HG03571 (cell line): ENCODE results near the gene PDCD1LG2.
"Not testable (repeated sequence)": the region's sequence is repeated elsewhere in the genome, so short reads cannot be mapped to it uniquely, and the experiment has no call there.

Source experiments
- ATAC-seq: cut with Tn5 transposase; IDR thresholded peaks from one replicate; pipeline ENCODE4 v1.9.1; 2021; ENCODE audit not compliant: unreplicated experiment

Gene PDCD1LG2

DNA sequence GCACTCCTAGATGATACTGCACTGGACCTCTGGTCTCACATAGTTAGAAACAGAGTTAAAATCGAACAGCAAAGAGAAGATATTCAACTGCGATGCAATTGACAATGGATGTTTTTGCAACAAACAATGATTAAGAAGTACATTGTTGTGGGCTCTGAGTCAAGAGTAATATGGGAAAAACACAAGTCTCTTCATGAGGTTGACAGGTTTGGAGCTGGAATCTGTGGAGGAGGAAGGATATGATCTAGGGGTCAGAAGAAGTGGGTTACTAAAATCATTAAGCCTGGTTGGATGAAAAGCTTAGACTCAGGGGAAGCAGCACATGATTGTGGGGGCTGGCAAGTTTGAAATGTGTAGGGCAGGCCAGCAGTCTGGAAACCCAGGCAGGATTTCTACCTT, 53.1 kb downstream of the PDCD1LG2 start:
- ATAC-seq: no peak

DNA sequence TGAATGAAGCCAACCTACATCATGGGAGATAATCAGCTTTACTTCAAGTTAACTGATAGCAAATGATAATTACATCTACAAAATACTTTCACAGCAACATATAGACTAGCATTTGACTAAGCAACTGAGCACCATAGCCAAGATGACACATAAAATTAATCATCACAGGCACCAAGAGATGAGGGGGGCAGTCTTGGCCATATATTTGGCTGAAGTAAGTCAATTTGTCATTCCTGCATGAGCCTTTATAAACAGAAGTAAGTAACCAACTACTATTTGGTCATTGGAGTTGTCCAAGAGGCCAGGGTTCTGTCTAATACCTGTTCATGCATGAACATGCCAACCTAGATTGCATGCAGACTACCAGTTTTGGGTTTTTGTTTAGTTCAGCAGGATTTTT, 53.6 kb downstream of the PDCD1LG2 start:
- ATAC-seq: no peak

DNA sequence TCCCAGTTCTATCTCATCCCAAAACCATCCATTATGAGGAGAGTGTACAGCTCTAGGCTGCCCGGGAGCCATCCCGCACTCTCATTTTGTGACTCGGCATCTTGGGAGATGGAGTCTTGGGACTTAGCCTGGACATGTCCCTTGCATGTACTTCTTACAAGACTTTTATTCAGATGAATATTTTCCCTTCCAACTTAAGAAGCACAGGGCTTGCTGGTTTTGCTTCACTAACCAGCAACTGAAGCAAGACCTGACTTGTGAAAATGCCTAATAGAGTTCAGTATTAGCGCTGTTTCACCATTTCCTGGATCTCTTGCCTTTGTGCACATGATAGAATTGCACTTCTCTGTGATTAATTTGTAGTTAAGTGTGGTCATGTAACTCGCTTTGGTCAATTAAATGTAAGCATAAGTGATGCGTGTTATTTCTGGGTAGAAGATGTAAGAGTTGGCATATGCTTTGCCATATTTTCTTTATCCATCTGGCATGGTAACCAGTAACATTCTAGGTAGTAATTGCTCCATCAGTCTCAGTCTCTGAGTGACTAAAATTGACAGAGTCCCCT, 55.8 kb downstream of the PDCD1LG2 start:
- peak; percentile 68 for ATAC-seq

DNA sequence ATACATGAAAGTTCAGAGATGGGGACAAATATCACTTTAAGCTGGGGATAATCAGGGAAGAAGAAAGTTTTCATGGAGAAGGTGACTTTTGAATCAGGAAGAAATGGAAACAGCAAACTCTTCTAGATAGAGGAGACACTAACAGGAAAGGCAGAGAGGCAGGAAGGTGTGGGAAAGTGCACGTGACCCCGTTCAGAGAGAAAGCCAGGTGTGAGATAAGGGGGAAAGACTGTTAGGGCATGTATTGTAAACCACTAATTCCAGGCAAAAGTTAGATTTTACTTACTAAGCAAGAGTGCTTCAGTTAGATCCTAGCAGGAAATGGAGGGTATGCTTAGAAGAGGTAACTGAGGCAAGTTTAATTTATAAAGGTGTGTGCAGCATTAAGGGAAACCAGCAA, 58.5 kb downstream of the PDCD1LG2 start:
- ATAC-seq: no peak

DNA sequence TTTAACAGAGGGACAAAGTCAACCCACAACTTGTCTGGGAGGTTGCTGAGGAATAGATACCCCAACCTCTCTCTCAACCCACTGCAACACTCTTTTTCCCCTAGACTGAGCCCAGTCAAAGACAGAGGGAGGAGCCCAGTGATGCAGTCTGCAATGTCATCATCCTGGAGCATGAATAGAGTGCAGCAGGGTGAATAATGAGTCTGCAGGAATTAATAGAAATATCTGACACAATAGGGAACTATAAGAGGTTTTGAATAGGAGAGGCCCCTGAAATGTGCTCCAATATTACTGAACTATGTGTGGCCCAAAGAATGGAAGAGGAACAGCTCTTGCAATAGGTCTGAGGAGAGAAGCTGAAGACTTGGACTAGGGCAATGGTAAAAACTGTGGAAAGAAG, 59.1 kb downstream of the PDCD1LG2 start:
- ATAC-seq: no peak

DNA sequence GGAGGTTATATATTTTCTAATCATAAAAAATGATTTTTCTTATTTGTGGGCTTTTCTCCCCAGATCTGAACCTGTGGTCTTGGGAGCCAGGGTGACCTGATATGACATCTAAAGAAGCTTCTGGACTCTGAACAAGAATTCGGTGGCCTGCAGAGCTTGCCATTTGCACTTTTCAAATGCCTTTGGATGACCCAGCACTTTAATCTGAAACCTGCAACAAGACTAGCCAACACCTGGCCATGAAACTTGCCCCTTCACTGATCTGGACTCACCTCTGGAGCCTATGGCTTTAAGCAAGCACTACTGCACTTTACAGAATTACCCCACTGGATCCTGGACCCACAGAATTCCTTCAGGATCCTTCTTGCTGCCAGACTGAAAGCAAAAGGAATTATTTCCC, 59.6 kb downstream of the PDCD1LG2 start:
- no peak for ATAC-seq

DNA sequence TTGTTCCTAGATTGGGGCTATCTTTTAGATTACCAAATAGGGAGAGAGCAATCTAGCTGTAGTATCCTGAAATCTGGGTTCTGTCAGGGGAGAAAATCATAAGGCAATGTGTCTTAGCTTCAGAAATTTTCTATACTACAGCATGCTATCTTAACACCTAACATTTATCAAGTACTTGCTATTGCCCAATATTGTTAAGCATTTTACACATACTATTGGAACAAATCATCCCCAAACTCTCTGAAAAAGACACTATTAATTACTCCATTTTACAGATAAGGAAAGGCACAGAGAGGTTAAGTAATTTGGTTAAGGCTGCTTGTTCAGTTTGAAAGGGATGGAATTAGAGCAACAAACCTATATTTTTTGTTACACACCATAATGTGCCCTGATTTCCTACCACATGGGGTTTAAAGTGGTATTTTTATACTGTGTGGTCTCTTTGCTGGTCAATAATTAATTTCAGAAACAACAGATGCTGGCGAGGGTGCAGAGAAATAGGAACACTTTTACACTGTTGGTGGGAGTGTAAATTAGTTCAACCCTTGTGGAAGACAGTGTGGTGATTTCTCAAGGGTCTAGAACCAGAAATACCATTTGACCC, 61.4 kb downstream of the PDCD1LG2 start:
- ATAC-seq: no peak

DNA sequence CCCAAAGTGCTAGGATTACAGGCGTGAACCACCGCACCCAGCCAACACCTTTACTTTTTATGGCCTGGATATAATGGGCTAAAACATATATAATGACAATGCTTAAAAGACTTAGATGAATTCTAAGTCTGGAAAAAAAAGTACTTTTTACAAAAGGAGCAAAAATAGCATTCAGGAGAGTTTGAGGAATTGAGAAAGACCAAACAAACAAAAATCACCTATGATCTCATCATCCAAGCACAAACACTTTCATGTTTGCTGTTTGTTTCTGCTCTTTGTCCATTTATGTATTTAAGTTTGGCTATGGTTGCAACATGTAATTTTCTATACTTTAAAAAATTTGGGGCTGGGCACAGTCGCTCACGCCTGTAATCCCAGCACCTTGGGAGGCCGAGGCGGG, 63.8 kb downstream of the PDCD1LG2 start:
- ATAC-seq: no peak

DNA sequence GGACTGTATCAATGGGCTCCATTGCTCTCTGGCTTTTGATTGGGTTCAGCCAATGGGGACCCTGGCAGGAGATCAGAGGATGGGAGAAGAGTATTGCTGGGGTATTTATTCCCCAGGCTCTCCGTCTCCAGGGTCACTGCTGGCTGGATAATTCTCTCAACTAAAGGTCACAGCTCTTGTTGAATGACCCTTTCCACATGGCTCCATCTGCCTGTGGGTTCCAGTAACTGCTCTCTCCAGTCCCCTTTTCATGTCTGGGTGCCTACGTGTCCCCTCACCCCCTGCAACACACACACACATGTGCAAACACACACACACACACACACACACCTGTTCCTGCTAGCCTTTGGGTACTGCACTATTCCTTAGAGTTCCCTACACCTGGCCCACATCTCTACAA, 64.7 kb downstream of the PDCD1LG2 start:
- ATAC-seq: no peak

DNA sequence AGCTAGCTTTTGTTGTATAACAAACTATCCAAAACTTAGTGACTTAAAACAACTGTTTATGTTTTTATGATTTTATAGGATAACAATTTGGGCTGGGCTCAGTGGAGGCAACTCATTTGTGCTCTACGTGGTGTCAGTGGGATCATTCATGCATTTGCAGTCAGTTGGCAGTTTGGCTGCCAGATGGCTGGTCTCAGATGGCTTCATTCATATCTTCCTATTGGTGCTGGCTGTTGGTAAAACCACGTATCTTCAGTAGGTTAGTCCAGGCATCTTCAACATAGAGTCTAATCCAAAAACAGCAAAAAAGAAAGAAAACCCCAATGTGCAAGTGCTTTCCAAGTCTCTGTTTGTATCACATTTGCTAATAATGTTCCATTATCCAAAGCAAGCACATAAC, 66.9 kb downstream of the PDCD1LG2 start:
- ATAC-seq: no peak

DNA sequence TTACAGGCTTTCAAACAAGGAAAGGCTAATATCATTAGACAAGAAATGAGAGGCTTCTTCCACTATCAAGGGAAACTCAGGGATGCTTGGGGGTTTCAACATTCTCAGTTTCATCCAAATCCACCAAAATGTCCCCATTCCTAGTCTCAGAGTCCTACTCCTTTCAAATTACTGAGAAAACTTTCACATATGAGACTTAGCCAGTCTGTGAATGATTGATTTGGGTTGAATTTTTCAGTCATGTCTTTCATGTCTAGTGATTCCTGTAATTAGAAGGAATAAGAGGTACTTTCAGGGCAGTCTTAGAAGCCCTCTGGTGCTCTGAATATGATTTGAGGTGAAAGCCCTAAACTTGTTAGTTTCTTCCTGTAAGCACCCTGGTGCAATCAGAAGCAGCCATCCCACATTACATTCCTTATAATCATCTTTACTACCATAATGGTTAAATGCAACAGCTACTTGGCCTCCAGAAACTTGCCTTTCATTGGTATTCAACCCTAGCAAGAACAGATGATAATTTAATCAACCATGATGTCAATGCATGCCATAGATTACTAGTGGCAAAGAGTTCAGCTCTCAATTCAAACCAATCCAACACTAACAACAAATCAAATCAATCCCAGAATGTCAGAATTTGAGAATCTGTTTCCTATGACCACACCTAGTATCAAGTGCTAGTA, 67.8 kb downstream of the PDCD1LG2 start:
- no peak for ATAC-seq

DNA sequence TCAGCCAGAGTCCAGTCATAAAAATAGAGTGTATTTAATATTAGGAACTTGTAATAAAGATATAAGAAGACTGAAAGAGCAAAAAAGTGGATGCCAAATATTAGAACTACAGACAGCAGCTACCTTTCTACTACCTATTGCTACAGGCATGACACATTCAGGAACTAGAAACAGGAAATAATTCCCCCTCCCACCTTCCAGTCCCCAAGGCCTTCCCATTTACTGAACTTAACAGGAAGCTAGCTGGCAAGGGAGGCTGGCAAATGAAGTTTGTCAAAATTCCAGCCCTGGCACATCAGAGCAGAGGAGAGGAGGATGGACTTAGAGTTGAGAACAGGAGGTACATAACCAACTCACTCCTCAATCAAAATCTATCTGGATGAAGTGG, 68.4 kb downstream of the PDCD1LG2 start:
- ATAC-seq: no peak

DNA sequence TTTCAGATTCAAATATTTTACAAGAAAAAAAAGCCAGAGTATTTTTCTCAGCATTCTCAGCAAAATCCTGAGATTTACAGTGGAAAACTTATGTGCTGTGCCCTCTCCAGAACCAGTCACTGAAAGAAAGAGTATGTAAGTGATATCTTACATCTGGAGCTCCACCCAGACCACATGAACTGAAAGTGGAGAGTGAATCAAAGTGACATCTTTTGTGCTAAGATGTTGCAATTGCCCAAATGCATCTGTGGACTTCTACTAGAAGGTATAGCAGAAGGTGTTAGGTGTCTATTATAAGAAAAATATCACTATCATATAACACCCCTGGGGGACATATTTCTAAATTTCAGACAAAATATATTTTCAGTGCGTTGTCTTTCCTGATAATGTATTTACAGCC, 69.5 kb downstream of the PDCD1LG2 start:
- no peak for ATAC-seq

DNA sequence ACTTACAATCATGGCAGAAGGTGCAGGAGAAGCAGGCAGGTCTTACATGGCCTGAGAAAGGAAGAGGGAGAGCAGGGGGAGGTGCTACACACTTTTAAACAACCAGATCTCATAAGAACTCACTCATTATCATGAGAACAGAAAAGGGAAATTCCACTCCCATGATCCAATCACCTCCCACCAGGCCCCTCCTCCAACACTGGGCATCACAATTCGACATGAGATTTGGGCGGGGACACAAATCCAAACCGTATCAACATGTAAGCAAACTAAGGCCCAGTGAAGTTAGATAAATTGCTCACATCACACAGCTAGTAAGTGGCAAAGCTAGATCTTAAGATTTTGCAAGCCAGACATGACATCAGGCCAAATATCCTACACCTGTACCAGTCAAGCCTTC, 70.3 kb downstream of the PDCD1LG2 start:
- ATAC-seq: no peak

DNA sequence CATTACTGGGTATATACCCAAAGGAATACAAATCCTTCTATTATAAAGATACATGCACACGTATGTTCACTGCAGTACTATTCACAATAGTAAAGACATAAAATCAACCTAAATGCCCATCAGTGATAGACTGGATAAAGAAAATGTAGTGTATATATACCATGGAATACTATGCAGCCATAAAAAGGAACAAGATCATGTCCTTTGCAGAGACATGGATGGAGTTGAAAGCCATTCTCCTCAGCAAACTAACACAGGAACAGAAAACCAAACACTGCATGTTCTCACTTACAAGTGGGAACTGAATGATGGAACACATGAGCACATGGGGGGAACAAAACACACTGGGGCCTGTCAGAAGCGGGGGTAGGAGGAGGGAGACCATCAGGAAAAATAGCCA, 71.4 kb downstream of the PDCD1LG2 start:
- ATAC-seq: not testable (repeated sequence)

DNA sequence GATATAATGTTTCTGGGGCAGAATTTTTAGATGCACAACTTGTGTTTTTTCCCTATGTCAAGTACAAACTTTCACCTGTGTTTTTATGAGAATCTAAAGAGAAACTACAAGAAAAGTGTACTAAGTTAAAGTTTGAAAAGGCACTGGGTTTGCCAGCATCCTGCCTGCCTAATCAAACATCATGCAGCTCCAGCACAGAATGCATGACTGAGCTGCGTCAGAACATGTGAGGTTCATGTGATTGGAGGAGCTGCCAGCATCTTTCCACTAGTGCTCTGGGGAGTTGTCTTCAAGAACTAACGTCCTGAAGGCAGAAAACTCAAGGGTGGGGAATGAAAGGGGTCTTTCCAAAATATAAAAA, 72.5 kb downstream of the PDCD1LG2 start:
- ATAC-seq: peak; percentile 52

DNA sequence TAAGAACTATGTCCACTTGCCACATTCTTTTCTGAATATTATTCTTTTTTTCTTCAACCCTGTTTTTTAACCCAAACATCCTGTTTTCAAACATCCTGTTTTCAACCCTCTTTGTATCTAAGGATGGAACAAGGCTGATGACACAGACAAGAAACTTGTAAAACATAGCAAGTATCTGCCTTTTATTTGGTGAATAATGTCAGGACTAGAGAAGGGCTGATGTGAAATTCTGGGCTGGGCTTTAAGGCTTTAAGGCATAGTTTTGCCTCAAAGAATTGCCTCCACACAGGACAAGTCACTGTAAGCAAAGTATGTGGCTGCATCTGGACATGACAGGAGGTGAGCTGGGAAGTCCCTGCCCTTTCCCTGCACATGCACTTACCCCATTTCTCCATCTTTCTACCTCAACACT, 76.1 kb downstream of the PDCD1LG2 start:
- ATAC-seq: peak; percentile 23

DNA sequence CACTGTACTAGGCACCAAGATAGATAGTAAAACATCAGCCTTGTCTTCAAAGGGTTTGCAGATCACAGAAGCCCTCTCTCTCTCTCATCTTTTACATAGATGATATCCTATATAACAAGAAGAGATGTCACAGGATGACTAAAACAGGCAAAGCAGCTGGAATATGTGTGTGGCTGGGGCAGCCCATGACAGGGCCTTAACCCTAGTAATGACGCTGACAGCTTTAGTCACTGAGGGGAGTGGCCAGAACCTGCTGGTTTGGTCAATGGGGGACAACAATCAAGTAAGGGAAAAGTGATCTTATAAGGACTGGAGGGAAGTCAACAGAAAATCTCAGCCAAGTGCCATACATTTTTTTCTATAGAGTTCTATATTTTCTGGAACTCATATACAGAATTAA, 76.7 kb downstream of the PDCD1LG2 start:
- no peak for ATAC-seq

DNA sequence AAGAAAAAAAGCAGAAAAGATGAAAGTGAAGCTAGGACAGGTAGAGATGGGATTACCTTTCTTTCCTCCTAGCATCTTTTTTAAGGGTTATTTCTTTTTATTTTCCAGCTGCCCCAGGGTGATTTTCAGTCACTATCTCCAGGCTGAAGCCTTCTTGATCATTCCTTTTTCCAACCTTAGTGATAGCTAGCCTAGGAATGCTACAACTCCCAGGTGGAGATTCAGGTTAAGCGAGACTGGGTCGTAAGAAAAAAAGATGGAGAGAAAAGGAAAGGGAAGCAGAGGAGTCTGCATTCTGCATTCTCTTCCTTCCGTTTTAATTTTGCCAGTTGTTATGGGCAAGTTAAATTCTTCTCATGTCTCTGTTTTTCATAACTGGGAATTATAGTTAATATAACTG, 81.9 kb downstream of the PDCD1LG2 start:
- no peak for ATAC-seq

DNA sequence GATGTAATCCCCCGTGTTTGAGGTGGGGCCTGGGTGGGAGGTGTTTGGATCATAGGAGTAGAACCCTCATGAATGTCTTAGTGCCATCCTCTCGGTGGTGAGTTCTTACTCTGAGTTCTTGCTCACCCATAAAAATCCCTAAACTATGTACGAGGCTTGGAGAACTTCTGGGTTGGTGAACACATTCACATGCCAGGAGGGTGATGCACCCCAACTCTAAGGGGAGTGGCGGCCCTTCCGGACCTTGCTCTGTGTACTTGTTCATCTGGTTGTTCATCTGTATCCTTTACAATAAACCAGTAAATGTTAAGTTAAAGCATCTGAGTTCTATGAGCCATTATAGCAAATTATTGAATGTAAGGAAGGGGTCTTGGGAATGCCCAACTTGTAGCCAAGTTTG, 82.6 kb downstream of the PDCD1LG2 start:
- no peak for ATAC-seq

DNA sequence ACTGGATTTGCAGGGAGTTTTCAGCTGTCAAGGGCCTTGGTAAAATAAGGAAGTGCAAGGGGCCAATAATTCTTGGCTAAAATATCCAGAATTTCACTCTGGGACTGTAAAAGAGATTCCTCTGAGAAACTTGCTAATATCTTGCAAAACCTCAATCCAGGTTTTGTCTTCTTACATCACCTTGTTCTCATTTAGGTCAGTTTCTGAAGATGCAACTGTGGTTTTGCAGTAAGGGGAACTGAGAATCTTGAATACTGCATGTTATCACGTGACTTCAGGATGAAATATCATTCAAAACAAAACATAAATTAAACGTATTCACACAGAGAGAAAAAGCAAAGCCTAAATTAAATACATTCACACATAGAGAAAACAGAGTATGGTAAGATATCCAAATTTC, 83.6 kb downstream of the PDCD1LG2 start:
- ATAC-seq: peak; percentile 69

DNA sequence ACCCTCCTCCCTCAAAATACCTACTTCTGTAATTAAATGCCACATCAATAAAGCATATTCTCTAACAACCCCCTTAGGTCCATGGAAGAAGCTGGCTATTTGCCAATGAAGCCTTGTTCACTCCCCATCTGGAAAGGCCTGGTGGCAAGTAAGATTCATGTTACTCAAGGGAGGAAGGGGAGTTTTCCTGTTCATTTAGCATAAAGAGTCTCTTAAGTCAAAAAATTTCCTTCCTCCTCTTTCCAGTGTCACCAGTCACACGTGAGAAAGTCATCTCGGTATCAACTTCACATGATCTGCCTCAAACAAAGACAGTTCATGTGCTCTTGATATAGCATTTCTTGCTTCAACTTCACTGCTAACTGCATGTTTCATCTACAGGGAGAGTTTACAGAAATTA, 85.8 kb downstream of the PDCD1LG2 start:
- ATAC-seq: no peak
